ENCODE results near the gene STARD10. TPM values are rescaled to one million over a fixed set of nuclear protein-coding genes. Genes with fewer than 3 reads are reported as not detected.
A peak's percentile ranks its signal among the peaks of the same experiment; 100 is the strongest.

STARD10 gene
- total and polyA plus RNA-seq, 2 of the 8 experiments (the other 6 are each of a cell fraction or from before 2014, with no cell fraction given) = 23.7 to 35.7 TPM

DNA sequence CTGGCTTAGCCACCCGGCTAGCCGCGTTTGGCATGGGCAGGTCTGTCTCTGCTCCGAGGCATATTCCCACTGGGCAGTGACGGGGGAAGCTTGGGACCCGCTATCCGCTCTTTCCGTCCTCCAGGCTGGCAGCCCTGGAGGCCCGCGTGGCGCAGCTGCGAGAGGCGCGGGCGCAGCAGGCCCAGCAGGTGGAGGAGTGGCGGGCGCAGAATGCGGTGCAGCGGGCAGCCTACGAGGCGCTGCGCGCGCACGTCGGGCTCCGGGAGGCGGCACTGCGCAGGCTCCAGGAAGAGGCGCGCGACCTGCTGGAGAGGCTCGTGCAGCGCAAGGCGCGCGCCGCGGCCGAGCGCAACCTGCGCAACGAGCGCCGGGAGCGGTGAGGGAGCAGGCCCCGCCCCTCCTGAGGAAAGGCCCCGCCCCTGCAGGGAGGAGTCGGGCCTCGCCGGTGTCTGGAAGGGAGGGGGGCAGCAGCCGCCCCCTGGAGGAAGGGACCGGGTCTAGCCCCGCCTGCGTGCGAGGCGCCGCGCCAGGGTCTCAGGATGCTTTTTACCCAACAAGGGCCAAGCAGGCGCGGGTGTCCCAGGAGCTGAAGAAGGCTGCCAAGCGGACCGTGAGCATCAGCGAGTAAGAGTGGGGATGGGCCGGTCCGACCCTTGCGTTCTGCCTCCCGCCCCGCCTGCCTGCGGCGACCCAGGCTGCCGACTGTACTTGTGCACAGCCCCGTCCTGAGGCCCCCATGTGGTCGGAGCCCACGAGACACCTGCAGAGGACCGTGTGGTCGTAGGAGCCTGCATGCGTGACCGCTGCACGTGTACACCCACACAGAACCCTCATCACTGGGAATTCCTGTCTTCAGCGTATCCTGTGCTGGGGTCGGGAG is 28.3 kb upstream of the STARD10 start:
- CTCF ChIA-PET (ENCODE audit: partially characterized antibody) = interaction anchor here (0.8 to 3.1 kb wide), 13 partner anchors 9 to 364 kb away, joined by 3 to 17 read pairs (median 4); partner anchors contain the start of gene STARD10
- H2BK5ac ChIP-seq (ENCODE audit: low read depth, low read length) = peak overlapping the region; percentile 35; the same call in 1 of the 2 replicates
- H2BK12ac ChIP-seq (ENCODE audit: low read depth, low read length) = peak overlapping the region; percentile 80; the same call in 1 of the 2 replicates
- no peak overlapping the region for H4K91ac ChIP-seq (replicated peaks; ENCODE audit: insufficient read length, low read length)
- H3K4me3 ChIP-seq (ENCODE audit: extremely low read depth in 1 of 4, insufficient read depth in 2 of 4, low read depth in 3 of 4, low read length in 4 of 4) = peak overlapping the region; percentile 50 to 73 (median 60)
- H3K14ac ChIP-seq (ENCODE audit: insufficient read length) = no peak overlapping the region
- H3K79me1 ChIP-seq (ENCODE audit: low read depth, low read length) = no peaks in the 10 kb centered on the region
- H2AK5ac ChIP-seq (ENCODE audit: low read depth, low read length) = 0 out of 2 replicates have a peak overlapping the region, but pooled peaks have one; percentile 24
- no peak overlapping the region for H2BK120ac ChIP-seq (replicated peaks; ENCODE audit: low read depth, low read length)
- no peaks in the 10 kb centered on the region for H3K36me3 ChIP-seq (ENCODE audit: control insufficient read depth in 2 of 4, insufficient read depth in 4 of 4, low read length in 3 of 4)
- no peak overlapping the region for H2BK20ac ChIP-seq (ENCODE audit: low read length)
- H3K23ac ChIP-seq (ENCODE audit: insufficient read length) = no peak overlapping the region
- H3K9me3 ChIP-seq (ENCODE audit: insufficient read depth in 2 of 2, low read depth in 1 of 2, low read length in 1 of 2) = no peaks in the 10 kb centered on the region
- peak overlapping the region; percentile 21 for H3K56ac ChIP-seq (replicated peaks; ENCODE audit: insufficient read length, low read depth, low read length)
- peaks cover 0 to 18% (median 13%) of the 10 kb centered on the region in 4 experiments; a peak in 6 of 7 replicates for H3K27me3 ChIP-seq (replicated peaks in 1 of 4; ENCODE audit: control insufficient read depth in 3 of 4, extremely low read depth in 1 of 4, insufficient read depth in 3 of 4, low read length in 3 of 4)
- H3K4me1 ChIP-seq (replicated peaks in 1 of 4; ENCODE audit: control insufficient read depth in 3 of 4, insufficient read depth in 4 of 4, low read length in 3 of 4) = peaks cover 0 to 16% (median 11%) of the 10 kb centered on the region in 4 experiments; a peak in 5 of 7 replicates
- WGBS, 2 experiments (ENCODE audit: extremely low coverage in 1 of 2, insufficient coverage in 1 of 2, insufficient read length in 1 of 2, insufficient replicate concordance in 2 of 2, low coverage in 1 of 2, low lambda C conversion rate in 2 of 2, missing lambda C conversion rate in 1 of 2) = 10% methylated on average over 35 of the region's 82 CpGs; no CpG with 5 or more reads in 1 of the 2 experiments
- H4K5ac ChIP-seq (ENCODE audit: insufficient read length, low read depth, low read length) = peak overlapping the region; percentile 46
- H2BK15ac ChIP-seq (ENCODE audit: low read length) = peak overlapping the region; percentile 92; the same call in 1 of the 2 replicates
- H2AFZ ChIP-seq (ENCODE audit: low read length) = peak overlapping the region; percentile 97
- POLR2A ChIA-PET (ENCODE audit: partially characterized antibody) = interaction anchor here (0.9 to 4.3 kb wide), 7 partner anchors 7 to 51 kb away, joined by 3 to 13 read pairs (median 3); partner anchors contain the start of gene STARD10
- no peak overlapping the region for H3K27ac ChIP-seq (ENCODE audit: low read depth, low read length)
- H3K18ac ChIP-seq (ENCODE audit: extremely low read depth, low read length) = peak overlapping the region; percentile 98
- DNase-seq (ENCODE audit: low read depth in 1 of 2, low spot score in 2 of 2) (peak; percentile 84 to 99), FAIRE-seq (no peak)
- H3K9ac ChIP-seq (replicated peaks in 1 of 4; ENCODE audit: extremely low read depth in 1 of 4, low read depth in 3 of 4, low read length in 3 of 4) = peak overlapping the region in 3 of 4 experiments; percentile 36 to 54 (median 41); a peak in 4 of 7 replicates
- H4K20me1 ChIP-seq (replicated peaks in 1 of 2; ENCODE audit: control insufficient read depth in 1 of 2, insufficient read depth in 2 of 2, low read length in 2 of 2) = peaks cover 0 to 2% of the 10 kb centered on the region in 2 experiments
- peak overlapping the region; percentile 38; the same call in 1 of the 2 replicates for H4K8ac ChIP-seq (ENCODE audit: extremely low read depth, insufficient read depth, low read length)
- no peaks in the 10 kb centered on the region for H3K79me2 ChIP-seq (ENCODE audit: control insufficient read depth in 1 of 2, insufficient read depth in 2 of 2, low read length in 2 of 2)
- H3K4me2 ChIP-seq (ENCODE audit: insufficient read depth in 1 of 2, low read depth in 2 of 2, low read length in 2 of 2) = peak overlapping the region; percentile 76 to 99
- peaks cover 13% of the 10 kb centered on the region for H3K23me2 ChIP-seq (ENCODE audit: low read depth, low read length)
- no peak overlapping the region for H3K4ac ChIP-seq (replicated peaks; ENCODE audit: insufficient read length, low read depth, low read length)
- no peak for TF ChIP-seq CTBP2 (IDR thresholded peaks at IDR 0.05; ENCODE audit: borderline replicate concordance, insufficient read depth, insufficient read length, low read length)
- no peak for TF ChIP-seq SAP30 (IDR thresholded peaks at IDR 0.05; ENCODE audit: insufficient read depth, insufficient replicate concordance, low read length)
- TF ChIP-seq CBX5 (IDR thresholded peaks at IDR 0.05; ENCODE audit: low read depth, low read length) = no peak
- no peak for TF ChIP-seq RBBP5 (IDR thresholded peaks at IDR 0.05; ENCODE audit: borderline replicate concordance, low read depth, low read length)
- TF ChIP-seq, protein P1, sequence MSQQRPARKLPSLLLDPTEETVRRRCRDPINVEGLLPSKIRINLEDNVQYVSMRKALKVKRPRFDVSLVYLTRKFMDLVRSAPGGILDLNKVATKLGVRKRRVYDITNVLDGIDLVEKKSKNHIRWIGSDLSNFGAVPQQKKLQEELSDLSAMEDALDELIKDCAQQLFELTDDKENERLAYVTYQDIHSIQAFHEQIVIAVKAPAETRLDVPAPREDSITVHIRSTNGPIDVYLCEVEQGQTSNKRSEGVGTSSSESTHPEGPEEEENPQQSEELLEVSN (IDR thresholded peaks at IDR 0.05) = peak; percentile 84
- peak; percentile 79 for TF ChIP-seq KDM4A (IDR thresholded peaks at IDR 0.05; ENCODE audit: low read depth, low read length, severe bottlenecking)
- TF ChIP-seq SUZ12 (IDR thresholded peaks at IDR 0.05; ENCODE audit: low read length) = no peak; the same call in 1 of the 2 replicates
- TF ChIP-seq JUN (IDR thresholded peaks at IDR 0.05; ENCODE audit: low read depth, low read length) = no peak
- 0 out of 2 replicates have a peak, but pooled peaks have one; percentile 28 for TF ChIP-seq SP1 (IDR thresholded peaks at IDR 0.05; ENCODE audit: low read depth, low read length)

All from H1 (cell line).